NCI-H1694 treated with DMSO at 0.1 percent for 48 hours (cell line): Measurements from ENCODE around the gene CACNG4.

Source experiments
- DNase-seq: peaks from one replicate; lab custom pipeline; 2025; lab: John Stamatoyannopoulos, UW

Gene CACNG4

DNA sequence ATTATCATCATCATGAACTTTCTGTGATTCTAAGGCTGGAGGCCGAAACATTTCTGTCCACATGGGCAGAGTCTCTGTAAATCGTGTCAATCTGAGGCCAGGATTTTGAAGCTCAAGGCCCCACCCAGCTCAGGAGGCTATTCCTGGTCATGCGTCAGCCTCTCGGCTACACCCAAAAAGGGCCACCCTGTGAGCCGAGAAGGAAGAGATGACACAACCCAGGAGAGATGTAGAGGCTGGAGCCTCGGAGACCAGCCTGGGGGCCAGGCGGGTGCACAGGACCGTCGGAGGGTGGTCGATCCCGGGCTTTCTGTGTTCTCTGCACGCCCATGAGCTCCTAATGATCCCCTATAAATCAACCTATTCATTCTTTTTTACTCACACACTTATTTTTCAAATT is 78.8 kb downstream of the CACNG4 start:
- no peak for DNase-seq

- no peak for DNase-seq
Measured at GRCh38 chr17:67044016-67044772, 79.7 kb downstream of the CACNG4 start, which contains the start of gene CACNG1. TSS of gene CACNG1 (plus strand) at chr17:67044554. CDS start at chr17:67044661, 107 bp downstream.

- no peak for DNase-seq
Measured at GRCh38 chr17:67044940-67045339, 80.4 kb downstream of the CACNG4 start.

DNA sequence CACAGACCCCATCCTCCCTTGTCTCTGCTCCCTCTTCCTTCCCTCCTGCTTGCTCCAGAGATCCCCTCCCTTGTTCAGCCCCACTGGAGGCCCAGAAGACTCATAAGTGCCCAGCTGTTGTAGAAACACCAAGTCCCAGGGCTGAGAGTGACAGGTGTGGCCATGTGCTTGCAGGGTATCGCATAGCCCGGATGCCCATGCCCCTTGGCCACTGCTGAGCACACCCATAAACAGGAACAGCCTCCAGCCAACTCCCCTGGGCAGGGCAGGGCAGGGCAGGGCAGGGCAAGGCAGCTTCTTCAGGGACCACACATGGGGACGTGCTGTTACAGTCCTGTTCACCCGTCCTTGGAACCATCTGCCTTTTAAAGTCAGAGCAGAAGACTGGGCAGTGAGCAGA is 81.9 kb downstream of the CACNG4 start:
- no peak for DNase-seq

DNA sequence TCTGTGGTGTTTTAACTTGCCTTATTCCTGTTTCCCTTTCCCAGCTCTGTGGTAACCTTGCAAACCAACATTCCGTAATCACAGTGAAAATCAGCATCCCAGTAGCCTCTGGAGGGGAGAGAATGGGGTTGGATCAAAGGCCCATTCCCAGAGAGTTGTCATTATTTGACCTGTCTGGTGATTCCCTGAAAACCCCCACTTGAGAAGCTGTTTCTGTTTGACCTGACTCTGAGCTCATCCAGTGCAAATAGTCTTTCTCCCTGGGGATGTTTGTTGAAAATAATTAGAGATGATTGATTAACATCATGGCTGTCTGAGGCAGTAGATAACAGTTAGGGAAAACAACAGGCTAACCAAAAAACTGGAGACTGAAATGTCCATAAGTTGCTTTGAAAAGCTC is 82.9 kb downstream of the CACNG4 start:
- DNase-seq = no peak

- no peak for DNase-seq
Measured at GRCh38 chr17:67049025-67049739, 84.7 kb downstream of the CACNG4 start.

- no peak for DNase-seq
Measured at GRCh38 chr17:67050066-67050465, 85.6 kb downstream of the CACNG4 start.

- no peak for DNase-seq
Measured at GRCh38 chr17:67050471-67051154, 86.1 kb downstream of the CACNG4 start.

- DNase-seq = no peak
Measured at GRCh38 chr17:67051155-67051538, 86.6 kb downstream of the CACNG4 start.

- DNase-seq = no peak
Measured at GRCh38 chr17:67051837-67052236, 87.3 kb downstream of the CACNG4 start.

DNA sequence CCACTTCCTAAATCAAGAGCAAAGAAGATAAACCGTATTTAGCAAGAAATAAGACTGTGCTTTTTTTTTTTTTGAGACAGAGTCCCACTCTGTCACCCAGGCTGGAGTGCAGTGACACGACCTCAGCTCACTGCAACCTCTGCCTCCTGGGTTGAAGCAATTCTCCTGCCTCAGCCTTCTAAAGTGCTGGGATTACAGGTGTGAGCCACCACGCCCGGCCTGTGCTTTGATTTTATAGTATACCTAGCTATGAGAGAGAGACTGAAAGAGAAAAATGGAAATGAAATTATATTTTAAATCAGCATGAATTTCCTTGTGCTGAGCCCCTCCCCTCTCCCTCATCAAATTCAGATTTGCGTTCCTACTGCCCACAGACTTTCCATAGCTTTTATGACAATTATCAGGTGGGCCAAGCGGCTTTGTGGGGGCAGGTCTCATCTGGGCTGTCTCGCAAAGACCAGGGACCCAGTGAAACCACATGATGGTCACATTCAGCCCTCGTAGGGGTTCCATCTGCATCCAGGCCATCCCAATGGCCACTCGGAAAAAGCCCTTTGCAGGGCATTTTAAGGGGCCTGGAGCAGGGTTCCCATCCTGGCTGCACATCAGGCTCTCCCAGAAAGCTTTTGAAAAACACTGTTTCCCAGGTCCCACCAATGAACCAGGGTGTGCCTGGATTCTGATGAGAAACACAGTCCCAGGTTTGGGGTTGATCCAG is 88.4 kb downstream of the CACNG4 start:
- no peak for DNase-seq

DNA sequence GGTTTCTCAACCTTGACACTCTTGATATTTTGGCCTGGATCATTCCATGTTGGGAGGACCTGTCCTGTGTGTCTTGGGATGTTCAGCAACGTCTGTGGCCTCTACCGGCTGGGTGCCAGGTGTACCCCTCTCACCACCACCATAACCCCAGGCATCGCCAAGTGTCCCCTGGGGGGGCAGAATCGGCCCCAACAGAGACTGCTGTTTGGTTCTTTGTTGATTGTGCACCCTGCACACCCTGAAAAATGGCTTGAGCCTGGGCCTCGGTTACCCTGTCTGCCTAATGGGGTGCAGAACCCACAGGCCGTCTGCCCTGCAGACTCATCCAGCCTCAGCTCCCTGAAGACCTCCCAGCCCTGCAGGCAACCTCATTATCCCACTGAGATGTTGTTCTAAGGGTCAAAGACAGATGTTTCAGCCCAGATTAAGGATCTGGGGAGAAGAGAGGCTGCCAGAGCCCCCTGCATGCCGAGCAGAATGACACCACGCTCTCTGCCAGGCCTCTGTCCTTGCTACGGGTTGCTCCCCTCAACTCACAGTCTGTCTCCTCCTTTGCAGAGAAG is 89.0 kb downstream of the CACNG4 start:
- DNase-seq = no peak

- DNase-seq = no peak
Measured at GRCh38 chr17:67054011-67054591, 89.6 kb downstream of the CACNG4 start.

GRCh38 chr17:67054608-67055007 is 90.1 kb downstream of the CACNG4 start:
- no peak for DNase-seq

- no peak for DNase-seq
Measured at GRCh38 chr17:67055041-67055443, 90.5 kb downstream of the CACNG4 start.

DNA sequence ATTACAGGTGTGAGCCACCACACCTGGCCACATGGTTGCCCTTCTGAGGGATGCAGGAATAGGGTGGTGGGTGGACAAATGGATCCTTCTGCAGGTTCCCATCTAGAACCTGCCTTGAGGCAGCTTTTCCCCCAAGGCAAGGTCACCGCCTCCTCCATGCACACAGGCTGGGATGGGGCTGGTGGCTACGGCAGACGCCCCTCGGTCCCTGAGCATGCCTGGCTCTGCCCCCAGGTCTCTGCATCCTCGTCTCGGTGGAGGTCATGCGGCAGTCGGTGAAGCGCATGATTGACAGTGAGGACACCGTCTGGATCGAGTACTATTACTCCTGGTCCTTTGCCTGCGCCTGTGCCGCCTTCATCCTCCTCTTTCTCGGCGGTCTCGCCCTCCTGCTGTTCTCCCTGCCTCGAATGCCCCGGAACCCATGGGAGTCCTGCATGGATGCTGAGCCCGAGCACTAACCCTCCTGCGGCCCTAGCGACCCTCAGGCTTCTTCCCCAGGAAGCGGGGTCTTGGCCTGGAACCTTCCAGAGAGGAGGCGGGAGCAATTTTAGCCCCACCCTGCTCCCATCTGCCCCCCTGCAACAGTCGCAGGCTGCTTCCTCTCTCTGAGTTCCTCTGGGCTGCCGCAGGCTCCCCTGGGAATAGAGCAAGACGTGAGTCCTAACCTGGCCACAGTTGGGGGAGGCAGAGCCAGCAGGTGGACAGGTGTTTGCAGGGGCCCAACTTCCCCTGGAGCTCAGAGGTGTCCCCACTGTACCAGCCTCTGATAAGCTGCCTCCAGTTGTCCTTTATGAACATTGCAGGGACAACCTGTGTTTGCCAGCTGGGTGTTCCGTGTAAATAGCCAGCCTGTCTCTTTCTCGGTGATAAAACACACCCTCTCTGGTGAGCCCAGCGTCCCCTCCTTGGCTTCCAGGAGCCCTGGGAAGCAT is 91.6 kb downstream of the CACNG4 start:
- no peak for DNase-seq

GRCh38 chr17:67056746-67057490 is 92.4 kb downstream of the CACNG4 start:
- DNase-seq = no peak

DNA sequence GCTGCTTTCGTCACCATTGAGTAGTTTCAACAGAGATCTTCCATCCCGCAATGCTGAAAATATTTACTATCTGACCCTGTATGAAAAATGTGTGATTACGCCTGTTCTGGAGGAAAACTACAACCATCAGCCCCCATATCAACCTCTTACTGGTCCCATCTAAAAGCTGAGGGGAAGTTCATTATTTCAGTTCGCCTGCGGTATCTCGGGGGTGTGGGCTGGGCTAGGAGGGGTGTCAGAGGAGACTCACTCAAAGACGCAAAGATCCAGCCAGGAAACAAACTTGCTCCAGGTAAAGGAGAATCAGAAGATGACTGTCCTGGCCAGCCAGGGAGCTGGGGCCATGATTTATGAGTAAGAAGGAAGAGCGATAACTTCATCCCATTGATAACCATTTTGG is 93.5 kb downstream of the CACNG4 start:
- DNase-seq = no peak

DNA sequence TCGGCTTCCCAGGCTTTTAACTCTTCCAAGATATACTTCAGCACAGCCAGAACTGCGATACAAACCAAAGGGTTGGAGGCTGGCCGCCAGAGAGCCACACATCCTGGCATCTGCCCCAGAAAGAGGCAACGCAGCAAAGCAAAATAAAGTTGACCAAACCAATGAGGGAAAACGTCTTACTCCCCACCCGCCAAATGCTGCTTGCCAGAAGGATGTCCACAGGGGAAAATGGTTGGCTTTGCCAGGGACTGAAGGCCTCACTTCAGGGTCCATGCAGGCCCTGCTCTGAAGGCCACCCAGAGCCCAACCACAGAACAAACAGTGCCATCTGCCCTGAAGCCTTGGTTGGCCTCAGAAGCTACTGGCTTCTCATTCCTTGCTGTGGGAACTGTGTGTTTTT is 94.9 kb downstream of the CACNG4 start:
- DNase-seq = no peak

DNA sequence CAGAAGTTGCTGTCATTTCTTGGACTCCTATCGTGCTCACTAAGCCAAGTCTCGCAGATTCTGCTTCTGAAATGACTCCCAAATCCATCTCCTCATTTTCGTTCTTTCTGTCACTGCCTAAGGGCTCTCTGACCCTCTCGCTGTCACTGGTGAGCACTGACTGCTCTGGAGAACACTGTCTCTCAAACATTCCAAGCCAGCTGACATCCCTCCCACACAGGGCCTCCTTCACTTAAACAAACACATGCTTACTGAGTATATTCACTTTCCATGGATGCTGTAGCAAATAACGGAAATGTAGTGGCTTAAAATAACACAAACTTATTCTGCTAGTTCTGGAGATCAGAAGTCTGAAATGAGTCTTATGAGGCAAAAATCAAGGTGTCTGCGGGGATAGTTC is 98.6 kb downstream of the CACNG4 start:
- DNase-seq = no peak
